Gastrocnemius medialis (tissue), 4 donors: ENCODE measurements around the gene MT1E. TPM values are rescaled to one million over a fixed set of nuclear protein-coding genes. Genes with fewer than 3 reads are reported as not detected.

ENCODE experiments used
- ATAC-seq, 2 donors: fragments of 150-250 bp; one replicate each; pipeline ENCODE4 v1.9.1; 2016
- DNase-seq, 2 donors: peaks; one replicate each; pipeline ENCODE4 v3.0.0-alpha.2; 2019
- H3K27ac ChIP-seq, 4 donors: fragments of 200-600 bp; sonication (generic); 1 replicate in 1 of 4; 2 replicates in 3 of 4; pipeline ENCODE4 v1.5.1; 2016 to 2018; ENCODE audit warnings: mild to moderate bottlenecking in 2 of 4, moderate library complexity in 1 of 4
- H3K27me3 ChIP-seq, 3 donors: fragments of 200-600 bp; sonication (generic) in 2 of 3; 1 replicate in 1 of 3; 2 replicates in 2 of 3; pipeline versions ENCODE4 v1.5.1 to v1.6.0; 2016 to 2019; ENCODE audit warnings: mild to moderate bottlenecking in 1 of 3, moderate library complexity in 1 of 3
- H3K36me3 ChIP-seq, 2 donors: fragments of 200-600 bp; sonication (generic) in 1 of 2; one replicate each; pipeline ENCODE4 v1.5.1; 2017 to 2018
- H3K4me1 ChIP-seq, 2 donors: fragments of 200-600 bp; sonication (generic) in 1 of 2; one replicate each; pipeline ENCODE4 v1.5.1; 2016 to 2017; ENCODE audit warnings: mild to moderate bottlenecking in 2 of 2
- H3K4me3 ChIP-seq, 4 donors: fragments of 200-600 bp; sonication (generic) in 3 of 4; 1 replicate in 1 of 4; 2 replicates in 3 of 4; pipeline ENCODE4 v1.5.1; 2016 to 2019; ENCODE audit warnings: mild to moderate bottlenecking in 2 of 4
- H3K9me3 ChIP-seq, 3 donors: fragments of 200-600 bp; sonication (generic) in 2 of 3; 1 replicate in 1 of 3; 2 replicates in 2 of 3; pipeline ENCODE4 v1.5.1; 2016 to 2019
- POLR2A ChIP-seq, 2 donors: fragments of 450-650 bp; IDR thresholded peaks; one replicate each; pipeline ENCODE4 v1.6.1; 2017; ENCODE audit warnings: antibody characterized with exemption in 2 of 2, mild to moderate bottlenecking in 2 of 2, moderate library complexity in 2 of 2
- in situ Hi-C, 4 donors: fragments of 200-750 bp; cut with MboI; loops; one replicate each; pipeline versions ENCODE4 v1.15.0 to v1.8.0; 2017; ENCODE audit warnings: low sequenced_read_pairs in 4 of 4
- intact Hi-C: fragments of 100-400 bp; cut with DNase I; formaldehyde crosslinking; loops from one replicate; pipeline ENCODE4 v1.15.1; 2023; ENCODE audit warnings: low total_unique reads
- total RNA-seq, 4 donors: library from RNA; depleted of rRNA; stranded (reverse); fragments of >200 nt; gene quantifications; one replicate each; pipeline versions ENCODE4 v1.1.0 to v1.2.3, GENCODE V29; 2016
- TF ChIP-seq, protein P1 (sequence below), 5 experiments: fragments of 450-650 bp in 3 of 5; fragments of 200-600 bp in 2 of 5; sonication (generic) in 2 of 5; IDR thresholded peaks in 4 of 5; conservative IDR thresholded peaks in 1 of 5; 1 replicate in 4 of 5; 2 replicates in 1 of 5; pipeline ENCODE4 v1.5.1; 2016 to 2019; ENCODE audit warnings: antibody characterized with exemption in 5 of 5, mild to moderate bottlenecking in 3 of 5, moderate library complexity in 3 of 5

Gene MT1E
- total RNA-seq, 4 donors from 2014 or later = 63.0 to 434 (median 267) TPM

- in situ Hi-C loops = no loop called here
- intact Hi-C loops = no loop called here
- Histone ChIP-seq H3K4me3 (no peak overlapping the region), H3K27me3 (no peaks in the 10 kb centered on the region), H3K9me3 (no peaks in the 10 kb centered on the region), H3K4me1 (peaks cover 18 to 23% of the 10 kb centered on the region in 2 donors), H3K27ac (no peak overlapping the region), H3K36me3 (no peaks in the 10 kb centered on the region)
- DNase-seq (no peak), ATAC-seq (no peak)
- no peak for TF ChIP-seq POLR2A (IDR thresholded peaks at IDR 0.05)
- TF ChIP-seq, protein P1, sequence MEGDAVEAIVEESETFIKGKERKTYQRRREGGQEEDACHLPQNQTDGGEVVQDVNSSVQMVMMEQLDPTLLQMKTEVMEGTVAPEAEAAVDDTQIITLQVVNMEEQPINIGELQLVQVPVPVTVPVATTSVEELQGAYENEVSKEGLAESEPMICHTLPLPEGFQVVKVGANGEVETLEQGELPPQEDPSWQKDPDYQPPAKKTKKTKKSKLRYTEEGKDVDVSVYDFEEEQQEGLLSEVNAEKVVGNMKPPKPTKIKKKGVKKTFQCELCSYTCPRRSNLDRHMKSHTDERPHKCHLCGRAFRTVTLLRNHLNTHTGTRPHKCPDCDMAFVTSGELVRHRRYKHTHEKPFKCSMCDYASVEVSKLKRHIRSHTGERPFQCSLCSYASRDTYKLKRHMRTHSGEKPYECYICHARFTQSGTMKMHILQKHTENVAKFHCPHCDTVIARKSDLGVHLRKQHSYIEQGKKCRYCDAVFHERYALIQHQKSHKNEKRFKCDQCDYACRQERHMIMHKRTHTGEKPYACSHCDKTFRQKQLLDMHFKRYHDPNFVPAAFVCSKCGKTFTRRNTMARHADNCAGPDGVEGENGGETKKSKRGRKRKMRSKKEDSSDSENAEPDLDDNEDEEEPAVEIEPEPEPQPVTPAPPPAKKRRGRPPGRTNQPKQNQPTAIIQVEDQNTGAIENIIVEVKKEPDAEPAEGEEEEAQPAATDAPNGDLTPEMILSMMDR (IDR thresholded peaks at IDR 0.05 in 4 of 5, conservative IDR thresholded peaks at IDR 0.05 in 1 of 5) = no peak
These were observed 1.9 kb upstream of the MT1E start for GRCh38 chr16:56623637-56624036.

DNA sequence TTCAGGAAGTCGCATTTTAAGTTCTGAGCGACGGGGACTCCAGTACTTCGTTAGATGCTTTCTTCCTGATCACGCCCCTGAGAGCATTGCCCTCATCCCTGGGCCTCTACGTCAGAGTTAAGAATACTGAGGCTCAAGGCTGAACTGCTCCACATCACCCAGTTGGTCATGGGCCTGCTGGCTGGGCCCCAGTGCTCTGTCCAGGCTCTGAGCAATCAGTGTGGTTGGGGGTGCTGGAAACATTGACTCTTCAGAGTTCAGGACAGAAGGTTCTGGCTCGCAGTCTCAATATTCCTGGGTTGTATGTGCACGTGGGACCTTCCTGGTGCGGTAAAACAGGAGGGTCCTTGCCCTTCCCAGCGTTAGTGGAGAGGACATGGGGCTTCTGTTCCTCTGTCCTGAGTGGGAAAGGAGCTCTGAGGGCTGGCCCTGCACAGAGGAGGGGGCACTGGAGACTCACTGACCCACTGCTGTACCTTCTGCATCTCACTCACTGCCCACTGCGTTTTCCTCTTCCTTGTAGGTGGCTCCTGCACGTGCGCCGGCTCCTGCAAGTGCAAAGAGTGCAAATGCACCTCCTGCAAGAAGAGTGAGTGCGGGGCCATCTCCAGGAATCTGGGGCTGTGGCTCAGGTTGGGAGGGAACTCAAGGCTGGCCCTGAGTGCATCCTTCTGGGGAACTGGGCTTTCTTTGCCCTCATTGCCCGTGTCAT lies 518 bp downstream of the MT1E start:
- no peaks in the 10 kb centered on the region for H3K27me3 ChIP-seq
- peaks cover 18 to 23% of the 10 kb centered on the region in 2 donors for H3K4me1 ChIP-seq
- no peaks in the 10 kb centered on the region for H3K9me3 ChIP-seq
- peak overlapping the region; percentile 88 to 96 (median 92) for H3K27ac ChIP-seq
- H3K36me3 ChIP-seq = no peaks in the 10 kb centered on the region
- in situ Hi-C loops (no loop called here), intact Hi-C loops (loop anchor here (1.0 kb wide), 2 partner anchors 15 to 56 kb away; partner anchors contain the start of gene MT1X)
- TF ChIP-seq POLR2A (IDR thresholded peaks at IDR 0.05) = no peak
- TF ChIP-seq, protein P1 (IDR thresholded peaks at IDR 0.05 in 4 of 5, conservative IDR thresholded peaks at IDR 0.05 in 1 of 5) = no peak
- peak overlapping the region; percentile 66 to 84 (median 74) for H3K4me3 ChIP-seq
- peak; percentile 57 to 76 for DNase-seq
- ATAC-seq = peak; percentile 49 to 74

DNA sequence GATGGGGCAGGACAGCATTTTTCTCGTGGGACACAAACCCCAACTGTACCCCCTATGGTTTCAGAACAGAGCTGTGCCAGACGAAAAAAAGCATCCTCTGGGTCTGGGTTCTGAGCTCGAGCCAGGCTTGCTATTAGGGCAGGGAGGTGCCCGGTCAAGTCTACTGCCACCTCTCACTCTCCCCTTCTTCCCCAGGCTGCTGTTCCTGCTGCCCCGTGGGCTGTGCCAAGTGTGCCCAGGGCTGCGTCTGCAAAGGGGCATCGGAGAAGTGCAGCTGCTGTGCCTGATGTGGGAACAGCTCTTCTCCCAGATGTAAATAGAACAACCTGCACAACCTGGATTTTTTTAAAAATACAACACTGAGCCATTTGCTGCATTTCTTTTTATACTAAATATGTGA lies 1.1 kb downstream of the MT1E start:
- in situ Hi-C loops = no loop called here
- peaks cover 21 to 26% of the 10 kb centered on the region in 2 donors for H3K4me1 ChIP-seq
- H3K36me3 ChIP-seq = no peaks in the 10 kb centered on the region
- ATAC-seq (no peak), DNase-seq (peak in 1 of 2 donors; percentile 44)
- H3K27me3 ChIP-seq = no peaks in the 10 kb centered on the region
- H3K27ac ChIP-seq = peak overlapping the region; percentile 88 to 96 (median 92)
- peak overlapping the region; percentile 66 to 84 (median 74) for H3K4me3 ChIP-seq
- no peak for TF ChIP-seq POLR2A (IDR thresholded peaks at IDR 0.05)
- TF ChIP-seq, protein P1 (IDR thresholded peaks at IDR 0.05 in 4 of 5, conservative IDR thresholded peaks at IDR 0.05 in 1 of 5) = no peak
- intact Hi-C loops = no loop called here
- no peaks in the 10 kb centered on the region for H3K9me3 ChIP-seq

- no peaks in the 10 kb centered on the region for H3K9me3 ChIP-seq
- peak overlapping the region; percentile 88 to 96 (median 92) for H3K27ac ChIP-seq
- H3K36me3 ChIP-seq = no peaks in the 10 kb centered on the region
- in situ Hi-C loops = no loop called here
- ATAC-seq (no peak), DNase-seq (no peak)
- intact Hi-C loops = no loop called here
- H3K27me3 ChIP-seq = no peaks in the 10 kb centered on the region
- TF ChIP-seq, protein P1 (IDR thresholded peaks at IDR 0.05 in 4 of 5, conservative IDR thresholded peaks at IDR 0.05 in 1 of 5) = no peak
- TF ChIP-seq POLR2A (IDR thresholded peaks at IDR 0.05) = no peak
- no peak overlapping the region for H3K4me3 ChIP-seq
- peaks cover 21 to 31% of the 10 kb centered on the region in 2 donors for H3K4me1 ChIP-seq
These were observed 3.1 kb downstream of the MT1E start for GRCh38 chr16:56628486-56629350.
